Smooth muscle cell of the brain vasculature (primary cell): Measurements from ENCODE around the gene CCN5.
"Not testable (repeated sequence)": the region's sequence is repeated elsewhere in the genome, so short reads cannot be mapped to it uniquely, and the experiment has no call there.

ENCODE experiments used
- DNase-seq: peaks from one replicate; pipeline ENCODE4 v3.0.0-alpha.2; 2012; ENCODE audit warnings: low read depth, low spot score

Gene CCN5

DNA sequence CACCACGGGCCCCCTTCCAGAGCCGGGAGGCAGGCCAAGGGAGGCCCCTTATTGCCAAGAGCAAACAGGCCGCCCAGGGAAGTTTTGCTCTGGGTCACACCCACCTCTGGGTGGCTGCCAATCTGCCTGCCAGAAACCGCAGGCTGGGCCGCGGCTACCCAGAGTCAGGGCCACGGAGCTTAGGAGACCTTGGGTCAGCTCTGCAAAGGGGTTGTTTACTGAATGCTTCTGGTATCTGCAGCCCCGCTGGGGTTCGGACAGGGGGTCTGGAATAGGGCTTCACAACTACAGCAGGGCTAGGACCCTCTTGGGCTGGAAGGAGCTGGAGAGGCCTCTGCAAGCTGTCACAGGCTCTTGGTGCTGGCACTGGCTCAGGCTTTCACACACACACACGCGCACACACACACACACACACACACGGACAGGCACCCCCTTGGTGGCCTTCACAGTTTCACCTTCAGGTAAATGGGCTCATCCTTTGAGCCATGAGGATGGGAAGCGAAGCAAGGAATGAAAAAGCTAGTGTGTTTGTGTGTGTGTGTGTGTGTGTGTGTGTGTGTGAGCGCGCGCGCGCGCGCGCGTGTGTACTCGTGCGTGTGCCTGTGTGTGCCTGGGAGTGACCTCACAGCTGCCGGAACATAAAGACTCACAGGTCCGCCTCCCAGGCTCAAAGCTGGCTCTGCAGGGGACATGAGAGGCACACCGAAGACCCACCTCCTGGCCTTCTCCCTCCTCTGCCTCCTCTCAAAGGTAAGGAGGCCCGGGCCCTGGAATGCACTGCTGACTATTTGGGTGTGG is at the start of gene CCN5:
TSS of gene CCN5 (plus strand) at position 669 of the 798 bp plus-strand sequence. CDS start at position 691, 22 bp downstream.
- DNase-seq, result peak; percentile 77

DNA sequence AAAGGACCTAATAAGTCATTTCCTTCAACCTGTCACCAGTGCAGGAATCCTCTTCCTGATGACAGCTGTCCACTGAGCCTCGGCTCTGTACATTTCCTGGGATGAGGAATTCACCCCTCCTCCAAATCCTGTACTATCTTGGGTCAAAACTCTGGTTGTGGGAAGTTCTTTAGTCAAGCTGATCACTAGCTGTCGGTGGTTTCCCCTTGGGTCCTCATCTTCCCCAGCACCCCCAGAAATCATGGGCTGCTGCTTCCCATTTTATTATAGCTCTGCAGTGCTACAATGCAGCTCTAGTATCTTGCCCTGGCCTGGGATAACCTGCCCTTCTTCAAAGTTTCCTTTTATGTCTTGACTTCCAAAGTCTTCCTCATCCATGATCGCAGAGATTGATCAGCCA is 49.1 kb upstream of the CCN5 start:
- no peak for DNase-seq

- not testable (repeated sequence) for DNase-seq
Observed at GRCh38 chr20:44670851-44671250, 44.3 kb upstream of the CCN5 start.

DNA sequence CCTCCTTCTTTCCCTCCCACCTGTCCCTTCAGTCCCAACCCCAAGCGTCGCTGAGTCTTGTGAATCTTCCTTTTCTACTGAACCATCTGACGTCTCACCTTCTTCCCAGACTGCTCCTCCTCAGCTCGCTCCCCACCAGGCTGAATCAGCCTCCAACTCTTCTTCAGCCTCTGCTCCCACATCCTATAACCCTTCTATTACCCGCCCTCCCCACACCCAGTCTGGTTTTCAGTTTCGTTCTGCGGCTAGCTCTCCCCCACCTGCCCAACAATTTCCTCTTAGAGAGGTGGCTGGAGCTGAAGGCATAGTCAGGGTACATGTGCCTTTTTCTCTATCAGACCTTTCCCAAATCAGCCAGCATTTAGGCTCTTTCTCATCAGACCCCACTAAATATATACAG is 43.6 kb upstream of the CCN5 start:
- DNase-seq, result not testable (repeated sequence)

- DNase-seq, result not testable (repeated sequence)
Observed at GRCh38 chr20:44672318-44672902, 42.8 kb upstream of the CCN5 start.

GRCh38 chr20:44678242-44678641 is 36.9 kb upstream of the CCN5 start:
- no peak for DNase-seq

- DNase-seq, result no peak
Observed at GRCh38 chr20:44678990-44679611, 36.1 kb upstream of the CCN5 start.

DNA sequence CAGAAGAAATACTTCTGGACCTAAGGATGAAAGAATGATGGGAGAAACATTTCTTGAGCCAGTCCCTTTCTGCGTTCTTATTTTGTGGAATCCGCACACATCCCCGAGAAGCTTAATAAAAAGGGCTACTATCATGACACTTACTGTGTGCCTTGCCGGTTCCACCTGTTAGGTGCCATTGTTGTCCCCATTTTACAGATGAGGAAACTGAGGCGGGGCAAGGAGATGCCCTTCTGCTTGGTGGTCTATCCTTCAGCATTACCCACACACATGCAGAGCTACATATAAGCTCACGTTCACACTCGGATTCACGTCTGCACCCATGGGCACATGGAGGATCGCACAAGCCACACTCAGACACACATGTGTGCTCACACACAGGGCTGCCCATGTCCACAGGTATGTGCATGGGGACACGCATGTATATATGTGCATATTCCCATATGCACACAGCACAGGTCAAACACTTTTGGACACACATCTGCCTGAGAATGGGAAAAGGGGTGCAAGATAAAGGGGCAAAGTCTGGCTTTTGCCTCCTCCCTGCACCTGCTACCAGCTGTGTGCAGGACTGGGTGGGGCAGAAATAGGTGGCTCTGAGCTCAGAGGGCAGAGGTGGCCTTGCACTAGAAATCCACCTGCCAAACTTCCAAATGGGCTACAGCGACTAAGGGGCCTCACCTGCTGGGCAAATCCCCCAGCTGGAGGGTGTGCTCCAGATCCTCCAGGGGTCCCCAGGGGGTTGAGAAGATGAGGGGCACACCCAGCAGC is 33.2 kb upstream of the CCN5 start:
- no peak for DNase-seq

- no peak for DNase-seq
Observed at GRCh38 chr20:44683263-44684046, 31.7 kb upstream of the CCN5 start.

DNA sequence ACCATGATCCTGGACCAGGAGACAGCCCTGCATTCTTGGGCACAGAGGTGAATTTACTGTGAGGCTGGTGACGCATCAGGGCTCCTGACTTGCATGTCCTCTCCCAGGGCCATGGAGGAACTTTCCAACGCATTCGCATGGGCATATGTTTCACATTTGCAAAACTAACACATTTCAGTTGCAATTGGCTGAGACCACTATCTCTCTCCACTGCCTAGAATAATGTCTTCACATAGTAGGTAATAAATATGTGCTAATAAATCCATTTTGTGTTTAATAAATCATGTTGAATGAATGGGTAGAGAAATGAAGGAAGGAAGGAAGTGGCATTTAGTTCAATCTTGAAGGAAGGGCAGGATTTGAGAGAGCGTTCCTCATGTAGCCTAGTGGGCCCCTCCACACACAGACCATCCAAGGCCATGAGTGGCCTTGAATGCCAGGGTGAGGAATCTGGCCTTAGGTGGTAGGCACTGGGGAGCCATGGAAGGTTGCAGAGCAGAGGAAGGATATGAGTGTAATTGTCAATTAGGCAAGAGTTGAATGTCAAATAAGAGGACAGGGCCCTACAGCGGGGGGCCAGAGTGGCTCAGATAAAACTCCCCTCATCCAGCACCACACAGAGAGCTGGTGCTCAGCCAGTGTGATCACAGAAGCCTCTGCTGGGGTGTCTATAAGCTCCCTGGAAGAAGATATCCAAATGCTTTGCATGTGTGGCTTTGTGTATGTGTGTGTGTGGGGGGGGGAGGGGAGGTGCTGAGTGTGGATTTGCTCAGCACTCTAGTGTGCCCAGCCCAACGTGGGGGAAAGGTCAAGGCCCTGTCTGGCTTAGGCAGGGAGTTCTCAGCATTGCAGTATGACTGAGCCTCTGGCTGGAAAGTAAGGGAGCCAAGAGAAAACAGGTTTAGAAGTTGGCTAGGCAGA is 30.9 kb upstream of the CCN5 start:
- no peak for DNase-seq

DNA sequence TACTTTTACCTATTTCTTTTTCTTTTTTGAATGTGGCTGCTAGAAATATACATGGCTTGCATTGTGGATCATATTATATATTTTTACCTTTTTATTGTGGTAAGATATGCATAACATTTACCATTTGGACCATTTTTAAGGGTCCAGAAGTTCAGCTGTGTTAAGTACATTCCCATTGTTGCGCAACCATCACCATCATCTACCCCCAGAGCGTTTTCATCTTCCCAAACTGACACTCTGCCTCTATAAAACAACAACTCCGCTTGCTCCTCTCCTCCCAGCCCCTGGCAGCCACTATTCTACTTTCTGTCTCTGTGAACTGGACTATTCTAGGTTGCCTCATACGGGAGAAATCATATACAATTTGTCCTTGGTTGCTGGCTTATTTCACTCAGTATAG is 28.2 kb upstream of the CCN5 start:
- DNase-seq, result no peak

GRCh38 chr20:44688053-44688625 is 27.0 kb upstream of the CCN5 start:
- no peak for DNase-seq

- DNase-seq, result no peak
Observed at GRCh38 chr20:44689809-44690208, 25.4 kb upstream of the CCN5 start.

DNA sequence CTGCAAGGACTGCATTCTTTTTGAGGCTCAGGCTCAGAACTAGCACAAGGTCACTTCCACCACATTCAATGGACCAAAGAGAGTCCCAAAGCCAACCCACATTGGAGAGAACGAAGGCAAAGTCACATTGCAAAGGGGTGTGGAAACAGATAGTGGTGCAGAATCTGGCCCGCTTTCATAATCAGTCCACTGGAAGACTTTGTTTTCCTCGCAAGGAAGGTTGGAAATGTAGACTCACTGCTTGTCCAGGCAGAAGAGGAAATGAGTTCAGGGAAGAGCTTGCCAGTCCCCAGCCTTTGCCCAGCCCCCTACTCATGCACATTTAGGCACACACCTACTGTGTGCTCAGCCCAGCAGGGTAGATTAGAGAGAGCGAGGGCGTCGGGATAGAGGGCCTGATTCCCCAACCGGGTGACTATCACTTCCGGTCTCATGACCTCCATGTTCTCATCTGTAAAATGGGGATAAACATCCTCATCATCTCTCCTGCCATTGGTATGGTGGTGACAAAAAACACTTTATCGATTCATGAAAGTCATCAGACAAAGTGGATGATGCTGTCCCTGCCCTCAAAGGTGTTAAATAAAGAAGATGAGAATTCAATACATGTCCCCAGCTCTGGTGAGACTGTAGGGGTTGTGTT is 24.3 kb upstream of the CCN5 start:
- no peak for DNase-seq

DNA sequence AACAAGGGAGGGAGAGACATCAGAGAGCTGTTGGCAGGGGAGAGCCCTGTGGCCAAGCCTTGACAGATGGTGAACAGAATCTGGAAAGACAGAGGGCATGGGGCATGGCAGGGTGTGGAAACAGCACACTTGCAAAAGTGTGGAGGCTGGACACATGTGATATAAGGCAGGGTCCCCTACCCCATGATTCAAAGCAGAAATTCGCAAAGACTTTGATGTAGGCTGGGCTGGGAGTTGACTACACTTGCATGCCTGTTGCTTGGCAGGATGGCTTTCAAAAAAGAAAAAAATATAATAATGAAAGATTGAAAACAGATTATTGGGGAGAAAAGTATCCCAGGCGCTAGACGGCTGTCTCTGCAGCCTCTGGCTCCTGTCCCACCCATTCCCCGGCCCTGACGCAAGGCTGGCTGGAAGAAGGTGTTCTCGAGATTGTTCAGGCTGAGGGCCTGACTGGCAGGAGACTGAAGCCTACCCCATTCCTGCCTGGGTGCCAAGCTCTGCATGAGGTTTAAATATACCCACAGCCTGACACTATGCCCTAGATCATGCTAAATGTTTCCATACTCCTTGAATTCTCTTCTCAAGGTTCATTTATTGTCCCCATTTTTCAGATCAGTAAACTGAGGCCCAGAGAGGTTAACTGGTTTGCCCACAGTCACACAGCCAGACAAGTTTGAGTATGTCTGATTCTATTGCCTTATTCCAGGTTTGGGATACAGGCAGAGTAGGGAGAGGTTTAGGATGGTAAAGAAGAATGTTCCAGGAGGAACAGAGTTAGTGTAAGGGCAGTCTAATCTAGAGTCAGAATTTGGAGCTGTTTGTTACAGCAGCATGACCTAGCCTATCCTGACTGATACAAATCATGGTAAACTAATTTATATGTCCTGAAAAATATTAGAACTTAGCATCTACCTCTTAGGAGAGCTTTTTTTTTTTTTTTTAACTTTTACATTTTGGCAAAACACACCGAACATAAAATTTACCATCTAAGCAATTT is 23.4 kb upstream of the CCN5 start:
- DNase-seq, result no peak

GRCh38 chr20:44692932-44693480 is 22.2 kb upstream of the CCN5 start:
- peak; percentile 89 for DNase-seq

- DNase-seq, result no peak
Observed at GRCh38 chr20:44693627-44694026, 21.5 kb upstream of the CCN5 start.

DNA sequence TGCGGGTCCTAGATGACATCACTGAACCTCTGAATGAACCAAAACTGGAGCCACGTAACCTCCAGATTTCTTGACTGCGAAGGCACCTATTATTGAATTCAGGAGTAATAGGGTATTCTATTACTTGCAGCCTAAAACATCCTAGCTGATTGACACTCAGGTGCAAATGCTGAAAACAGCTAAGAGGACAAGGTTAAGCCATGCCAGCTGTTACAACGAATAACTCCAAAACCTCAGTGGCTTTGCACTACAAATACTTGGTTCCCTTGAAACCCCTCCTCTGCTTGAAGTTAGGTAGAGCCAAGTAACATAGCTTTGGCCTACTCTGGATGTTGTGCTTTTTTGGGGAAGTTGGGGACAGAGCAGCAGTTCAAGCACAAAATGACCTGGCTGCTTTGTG is 21.0 kb upstream of the CCN5 start:
- DNase-seq, result no peak
